GM18511 (cell line): ENCODE results near the gene TP53AIP1.
A peak's percentile ranks its signal among the peaks of the same experiment; 100 is the strongest.

Experiments
- ATAC-seq: cut with Tn5 transposase; IDR thresholded peaks from one replicate; pipeline ENCODE4 v1.9.1; 2021; ENCODE audit warnings: mild to moderate bottlenecking, moderate library complexity; ENCODE audit not compliant: unreplicated experiment

Gene TP53AIP1

GRCh38 chr11:128942817-128943427 is at the start of gene TP53AIP1:
Gene TP53AIP1, minus strand, starts transcription at chr11:128942871. Its CDS starts 5,053 bp downstream, at chr11:128937818.
- no peak for ATAC-seq

GRCh38 chr11:128988242-128988970 is 45.7 kb upstream of the TP53AIP1 start:
- no peak for ATAC-seq

- no peak for ATAC-seq
These were observed 43.2 kb upstream of the TP53AIP1 start for GRCh38 chr11:128985880-128986279.

- ATAC-seq: no peak
These were observed 40.4 kb upstream of the TP53AIP1 start for GRCh38 chr11:128983023-128983422.

- ATAC-seq: no peak
These were observed 38.6 kb upstream of the TP53AIP1 start for GRCh38 chr11:128981254-128981653.

- ATAC-seq: no peak
These were observed 28.0 kb upstream of the TP53AIP1 start for GRCh38 chr11:128970598-128971190.

- no peak for ATAC-seq
These were observed 26.2 kb upstream of the TP53AIP1 start for GRCh38 chr11:128968916-128969315.

GRCh38 chr11:128967578-128967977 is 24.9 kb upstream of the TP53AIP1 start:
- no peak for ATAC-seq

GRCh38 chr11:128965485-128965884 is 22.8 kb upstream of the TP53AIP1 start:
- peak; percentile 98 for ATAC-seq

GRCh38 chr11:128964463-128964930 is 21.8 kb upstream of the TP53AIP1 start:
- ATAC-seq: no peak

- ATAC-seq: no peak
These were observed 21.2 kb upstream of the TP53AIP1 start for GRCh38 chr11:128963744-128964325.

- no peak for ATAC-seq
These were observed 20.2 kb upstream of the TP53AIP1 start for GRCh38 chr11:128962896-128963295.

GRCh38 chr11:128961645-128962044 is 19.0 kb upstream of the TP53AIP1 start:
- ATAC-seq: no peak

- no peak for ATAC-seq
These were observed 14.5 kb upstream of the TP53AIP1 start for GRCh38 chr11:128957202-128957482.

GRCh38 chr11:128956401-128957201 is 13.9 kb upstream of the TP53AIP1 start:
- peak; percentile 76 for ATAC-seq

GRCh38 chr11:128955636-128956035 is 13.0 kb upstream of the TP53AIP1 start:
- ATAC-seq: no peak

- ATAC-seq: no peak
These were observed 10.5 kb upstream of the TP53AIP1 start for GRCh38 chr11:128953151-128953550.

GRCh38 chr11:128949791-128950454 is 7.3 kb upstream of the TP53AIP1 start:
- no peak for ATAC-seq

- peak; percentile 55 for ATAC-seq
These were observed 5.9 kb upstream of the TP53AIP1 start for GRCh38 chr11:128948583-128948982.

GRCh38 chr11:128947773-128948172 is 5.1 kb upstream of the TP53AIP1 start:
- ATAC-seq: no peak
